ENCODE results near the gene PPP1R13B. TPM values are rescaled to one million over a fixed set of nuclear protein-coding genes. Genes with fewer than 3 reads are reported as not detected.

The PPP1R13B gene
- polyA plus RNA-seq, 4 donors: 26.0 to 41.4 (median 33.3) TPM

DNA sequence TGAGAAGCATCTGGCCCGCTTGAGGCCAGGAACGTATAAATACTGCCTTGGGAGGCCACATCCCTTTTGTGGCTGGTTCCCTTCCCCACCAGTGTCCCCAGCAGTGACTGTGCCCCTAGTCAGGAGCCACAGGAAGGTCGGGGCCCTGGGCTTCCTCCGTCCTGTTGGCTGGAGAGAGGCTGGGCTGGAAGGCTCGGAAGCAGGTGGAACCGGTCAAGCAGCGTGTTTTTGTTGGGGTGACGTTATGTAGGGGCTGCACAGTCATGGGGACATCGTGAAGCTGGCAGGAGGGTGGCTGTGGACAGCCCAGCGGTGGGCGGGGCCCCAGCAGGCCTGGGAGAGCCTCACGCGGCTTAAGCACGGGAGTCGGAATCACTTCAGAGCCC is 142.3 kb downstream of the PPP1R13B start:
- DNase-seq (ENCODE audit: low read depth in 4 of 4, low spot score in 2 of 4): no peak

DNA sequence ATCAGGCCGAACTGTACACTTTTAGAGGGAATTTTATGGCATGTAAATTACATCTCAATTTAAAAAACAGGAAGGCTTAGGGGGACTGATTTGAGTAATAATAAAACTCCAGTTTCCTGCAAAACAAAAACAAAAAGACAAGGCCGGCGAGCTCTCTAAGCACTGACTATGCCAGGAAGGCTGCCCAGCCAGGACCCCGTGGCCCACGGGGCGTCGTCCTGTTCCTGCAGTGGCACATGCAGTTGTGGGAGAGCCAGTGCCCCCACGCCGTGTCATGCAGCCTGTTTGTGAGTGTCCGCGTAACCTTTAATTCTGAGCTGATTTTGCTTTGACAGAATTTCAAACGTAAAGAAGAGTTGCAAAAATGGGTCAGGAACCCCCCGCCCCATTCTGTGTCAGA is 142.7 kb downstream of the PPP1R13B start:
- DNase-seq (ENCODE audit: low read depth in 4 of 4, low spot score in 2 of 4): no peak

DNA sequence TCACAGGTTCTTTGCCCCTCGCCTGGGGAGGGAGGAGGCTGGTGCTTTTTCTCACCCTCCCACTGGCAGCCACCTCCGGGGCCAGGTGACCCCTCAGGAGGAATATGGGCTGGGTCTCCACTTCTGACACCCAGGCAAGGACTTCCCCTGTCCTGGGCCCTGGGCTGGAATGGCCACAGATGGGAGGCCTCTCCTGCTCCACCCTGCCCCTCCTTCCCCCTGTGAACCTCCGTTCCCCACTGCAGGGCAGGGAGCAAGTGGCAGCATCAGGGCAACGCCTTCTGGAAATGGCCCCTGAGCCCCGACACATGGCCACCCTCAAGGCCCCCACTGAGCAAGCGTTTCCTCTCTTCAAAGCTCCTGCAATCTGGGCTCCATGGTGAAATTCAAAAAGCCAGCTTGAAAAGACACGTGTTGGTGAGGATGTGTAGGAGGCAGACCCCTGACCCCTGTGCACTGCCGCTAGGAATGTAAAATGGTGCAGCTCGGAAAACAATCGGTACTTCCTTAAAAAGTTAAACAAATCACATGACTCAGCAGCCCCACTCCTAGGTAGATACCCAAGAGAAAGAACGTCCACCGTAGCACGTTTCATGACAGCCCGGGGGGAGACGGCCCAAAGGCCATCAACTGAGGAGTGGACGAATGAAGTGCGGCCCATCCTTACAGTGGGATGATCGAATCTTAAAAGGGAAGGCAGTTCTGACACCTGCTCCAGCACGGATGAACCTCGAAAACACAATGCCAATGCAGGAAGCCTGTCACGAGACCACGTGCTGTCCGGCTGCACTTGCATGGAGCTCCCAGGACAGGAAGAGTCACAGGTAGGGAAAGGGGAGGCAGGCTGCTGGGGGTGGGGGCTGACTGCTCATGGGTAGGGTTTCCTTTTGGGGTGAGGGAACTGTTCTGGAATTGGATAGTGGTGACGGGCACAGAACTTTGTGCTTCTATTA is 143.7 kb downstream of the PPP1R13B start:
- DNase-seq (ENCODE audit: low read depth in 4 of 4, low spot score in 2 of 4): no peak

DNA sequence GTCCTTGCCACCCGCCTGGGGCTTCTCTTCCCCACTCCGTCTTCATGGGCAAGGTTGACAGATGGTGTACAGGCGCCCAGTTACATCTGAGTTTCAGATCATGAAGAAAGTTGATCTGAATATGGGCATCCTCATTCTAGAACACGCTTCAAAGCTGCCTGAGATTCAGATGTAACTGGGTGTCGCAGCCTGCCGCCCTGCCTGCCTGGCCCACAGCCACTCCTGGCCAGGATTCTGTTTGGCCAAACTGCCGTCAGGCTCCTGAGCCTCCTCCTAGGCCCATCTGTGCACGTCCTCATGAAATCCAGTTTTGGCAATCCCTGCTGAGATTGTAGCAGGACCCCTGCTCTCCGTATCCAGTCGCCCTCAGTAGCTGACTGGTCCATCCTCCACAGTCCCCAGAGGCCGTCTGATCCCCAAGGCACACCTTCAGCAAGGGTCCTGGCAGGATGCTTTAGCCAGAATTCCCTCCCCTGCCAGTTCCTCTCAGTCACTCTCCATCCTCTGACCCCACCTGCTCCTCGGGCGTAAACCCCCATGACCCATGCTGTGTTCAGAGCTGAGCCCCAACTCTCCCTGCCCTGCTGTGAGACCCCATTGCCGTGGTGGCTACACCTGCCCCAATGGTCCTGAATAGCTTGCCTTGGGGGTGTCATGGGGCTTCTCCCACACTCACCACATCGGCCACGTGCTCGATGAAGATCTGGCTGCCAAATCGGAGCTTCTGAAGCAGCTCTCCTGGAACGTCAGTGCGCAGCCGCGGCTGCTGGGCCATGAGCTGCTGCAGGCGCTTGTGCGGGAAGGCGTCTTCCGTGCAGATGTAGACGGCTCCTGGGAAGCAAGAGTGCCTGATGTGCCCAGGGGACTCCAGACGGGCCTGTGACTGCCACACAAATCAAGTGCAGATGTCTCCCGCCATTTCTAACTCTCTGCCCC is 144.6 kb downstream of the PPP1R13B start:
- no peak for DNase-seq (ENCODE audit: low read depth in 4 of 4, low spot score in 2 of 4)

DNA sequence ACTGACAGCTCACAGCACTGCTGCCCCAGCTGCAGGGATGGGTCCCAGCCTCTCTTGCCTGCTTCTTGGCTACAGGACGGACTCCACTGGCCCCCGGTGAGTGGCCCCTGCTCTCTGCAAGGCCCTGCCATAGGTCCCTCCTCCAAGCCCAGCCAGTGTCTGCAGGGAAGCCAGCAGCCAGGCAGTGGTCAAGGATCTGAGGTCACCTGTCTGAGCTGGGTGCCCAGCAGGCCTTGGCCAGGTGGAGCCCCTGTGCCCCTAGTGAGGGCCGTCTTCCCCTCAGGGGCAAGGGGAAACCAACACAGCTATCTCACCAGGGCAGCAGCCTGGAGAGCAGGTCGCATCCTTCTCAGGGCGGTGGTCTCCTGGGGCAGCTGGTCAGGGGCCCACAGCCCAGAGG is 145.3 kb downstream of the PPP1R13B start:
- no peak for DNase-seq (ENCODE audit: low read depth in 4 of 4, low spot score in 2 of 4)

DNA sequence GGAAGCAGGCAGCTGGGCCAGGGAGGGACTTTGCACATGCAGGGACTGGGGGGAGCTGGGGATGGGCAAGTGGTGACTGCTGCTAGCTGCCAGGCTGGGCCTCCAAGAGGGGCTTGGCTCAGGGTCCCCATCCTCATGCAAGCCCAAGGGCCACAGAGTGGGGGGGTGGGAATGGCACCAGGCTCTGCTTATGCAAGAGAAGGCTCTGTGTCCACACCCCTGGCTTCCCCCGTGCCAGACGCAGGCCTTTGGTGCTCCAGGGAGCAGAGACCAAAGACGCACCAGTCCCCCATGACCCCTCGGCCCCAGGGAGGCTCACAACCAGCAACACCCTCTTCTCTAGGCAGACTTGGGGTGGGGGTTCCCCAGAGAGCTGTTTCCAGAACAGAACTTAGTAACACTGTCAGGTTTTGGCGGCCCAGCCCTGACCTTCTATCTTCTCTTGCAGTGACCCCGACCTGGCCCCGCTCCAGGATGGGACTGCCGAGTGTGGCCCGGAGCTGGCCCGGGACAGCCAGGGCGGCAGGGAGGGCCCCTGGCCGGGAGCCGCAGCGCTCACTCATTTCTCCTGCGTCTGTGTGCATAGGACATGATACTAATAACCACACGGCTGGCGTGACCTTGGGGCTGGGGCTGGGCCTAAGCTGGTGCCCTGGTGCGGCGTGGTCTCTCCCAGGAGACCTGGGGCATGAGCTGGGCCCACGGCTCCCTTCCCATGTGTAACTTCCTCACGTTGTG is 146.5 kb downstream of the PPP1R13B start:
- no peak for DNase-seq (ENCODE audit: low read depth in 4 of 4, low spot score in 2 of 4)

DNA sequence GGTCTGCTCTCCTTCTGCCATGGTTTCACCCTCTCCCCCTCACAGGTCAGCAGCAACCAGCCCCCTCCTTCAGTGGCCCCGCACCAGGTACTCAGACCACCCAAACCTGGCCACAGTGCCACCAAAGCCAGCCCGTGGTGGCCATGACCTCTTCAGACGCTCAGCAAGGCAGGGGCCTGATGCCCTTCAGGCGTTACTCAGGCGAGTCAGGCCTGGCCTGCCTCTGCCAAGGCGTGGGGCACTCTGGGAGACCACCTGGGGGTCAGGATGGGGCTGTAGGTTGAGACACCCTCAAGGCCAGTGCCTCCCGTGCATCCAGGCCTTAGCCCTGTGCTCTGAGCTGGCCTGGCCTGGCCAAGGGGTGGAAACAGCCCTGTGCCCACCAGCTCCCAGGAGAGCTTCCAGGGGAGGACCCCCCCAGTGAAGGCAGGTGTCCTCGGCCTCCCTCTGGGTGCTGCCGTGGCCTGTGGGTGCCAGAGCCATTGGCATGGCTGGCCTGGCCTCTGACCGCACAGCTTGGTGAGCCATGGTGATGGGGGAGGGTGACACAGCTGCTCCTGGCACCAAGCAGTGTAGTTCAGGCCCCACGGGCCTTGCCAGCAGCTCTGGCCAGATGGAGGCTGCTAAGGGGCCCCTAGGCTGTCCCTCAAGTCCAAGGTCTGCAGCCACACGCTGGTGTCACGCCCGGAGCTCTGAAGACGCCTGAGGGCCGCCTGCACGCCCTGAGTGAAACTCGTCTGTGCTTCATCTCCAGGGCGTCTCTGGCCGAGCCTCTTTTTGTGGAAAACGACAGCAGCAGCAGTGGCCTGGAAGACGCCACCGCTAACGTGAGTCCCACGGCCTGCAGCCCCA is 147.2 kb downstream of the PPP1R13B start:
- no peak for DNase-seq (ENCODE audit: low read depth in 4 of 4, low spot score in 2 of 4)

DNA sequence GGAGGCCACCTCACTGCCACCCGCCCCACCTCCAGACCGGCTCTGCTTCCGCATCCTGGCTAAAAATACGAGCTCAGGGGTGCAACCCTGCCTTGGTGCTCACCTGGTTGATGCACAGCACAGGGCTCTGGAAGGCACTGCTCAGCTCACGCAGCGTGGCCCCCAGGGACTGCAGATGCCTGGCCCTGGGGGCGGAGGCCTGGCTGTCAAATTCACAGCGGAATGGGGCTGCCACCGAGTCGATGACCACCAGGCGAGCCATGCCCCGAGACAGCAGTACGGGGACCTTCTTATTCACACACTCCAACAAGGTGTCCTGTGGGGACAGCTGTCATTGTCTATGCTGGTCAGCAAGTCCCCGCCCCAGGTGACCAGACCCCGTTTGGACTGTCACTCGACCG is 148.1 kb downstream of the PPP1R13B start:
- no peak for DNase-seq (ENCODE audit: low read depth in 4 of 4, low spot score in 2 of 4)

DNA sequence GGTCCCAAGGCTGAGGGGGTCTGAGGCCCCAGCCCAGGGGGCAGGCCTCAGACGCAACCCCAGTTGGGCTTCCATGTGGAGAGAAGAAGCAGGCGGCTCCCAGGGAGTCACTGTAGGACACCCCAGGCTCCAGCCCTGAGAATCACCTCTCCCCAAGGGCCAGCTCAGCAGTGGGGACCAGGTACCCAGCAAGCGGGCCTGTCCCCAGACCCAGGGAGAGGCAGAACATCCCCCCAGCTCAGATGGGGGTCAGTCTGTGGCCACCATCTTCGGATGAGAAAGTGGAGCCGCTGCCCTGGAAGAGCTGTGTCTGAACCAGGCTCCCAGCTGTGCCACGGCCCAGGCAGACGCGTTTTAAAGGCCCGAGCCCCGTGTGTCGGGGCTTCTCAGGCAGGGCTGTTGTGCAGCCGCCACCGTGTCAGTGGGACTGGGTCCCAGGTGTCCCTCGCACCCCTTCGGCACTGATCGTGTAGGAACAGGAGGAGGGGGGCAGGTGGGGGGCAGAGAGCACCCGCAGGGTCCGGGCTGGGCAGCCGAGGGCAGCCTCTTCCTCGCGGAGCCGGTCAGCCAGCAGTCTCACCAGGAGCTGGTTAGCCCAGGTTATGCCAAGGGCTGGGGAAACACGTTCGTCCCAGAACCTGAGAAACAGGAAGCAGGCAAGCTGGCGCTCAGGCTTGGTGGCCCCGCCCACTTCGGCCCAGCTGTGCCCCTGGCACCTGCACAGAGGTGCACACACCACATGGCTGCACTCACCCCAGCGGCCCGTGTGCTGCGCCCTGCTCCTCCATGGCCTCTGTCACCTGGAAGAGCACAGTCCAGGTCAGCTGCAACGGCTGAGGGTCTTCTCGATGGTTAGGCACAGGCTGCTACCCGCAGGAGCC is 148.8 kb downstream of the PPP1R13B start:
- DNase-seq (ENCODE audit: low read depth in 4 of 4, low spot score in 2 of 4): no peak

DNA sequence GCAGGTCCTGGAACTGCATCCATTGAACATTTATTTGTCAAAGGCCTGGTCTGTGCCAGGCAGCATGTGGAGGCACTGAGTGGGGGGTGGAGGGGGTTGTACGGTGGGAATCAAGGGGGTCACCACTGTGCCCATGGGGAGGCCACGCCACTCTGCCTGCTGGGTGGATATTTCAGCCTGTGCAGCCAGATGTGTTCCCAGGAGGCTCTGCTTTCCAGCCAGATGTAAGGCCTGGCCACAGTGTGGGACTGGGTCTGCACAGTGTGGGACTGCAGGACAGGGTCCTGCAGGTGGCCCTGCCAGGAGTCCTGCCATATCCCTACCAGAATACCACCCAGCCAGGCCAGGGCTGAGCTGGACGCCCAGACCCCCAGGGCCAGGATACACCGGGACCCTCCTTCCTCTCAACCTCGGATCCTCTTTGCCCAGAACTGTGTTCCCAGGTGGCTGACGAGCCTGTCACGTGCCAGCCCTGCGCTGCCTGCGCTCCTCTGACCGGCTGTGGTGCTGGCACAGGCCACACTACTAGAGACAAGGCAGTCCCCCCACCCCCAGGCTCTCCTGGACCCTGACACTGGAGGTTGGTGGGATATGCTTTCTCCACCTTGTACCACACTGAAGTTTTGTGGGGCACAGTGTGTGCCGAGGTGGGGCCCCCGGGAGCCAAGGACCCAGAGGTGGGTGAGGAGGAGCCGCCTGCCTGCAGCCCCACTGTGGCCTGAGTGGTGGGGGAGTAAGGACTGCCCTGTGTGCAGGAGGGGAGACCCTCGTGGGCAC is 149.6 kb downstream of the PPP1R13B start:
- DNase-seq (ENCODE audit: low read depth in 4 of 4, low spot score in 2 of 4): no peak

DNA sequence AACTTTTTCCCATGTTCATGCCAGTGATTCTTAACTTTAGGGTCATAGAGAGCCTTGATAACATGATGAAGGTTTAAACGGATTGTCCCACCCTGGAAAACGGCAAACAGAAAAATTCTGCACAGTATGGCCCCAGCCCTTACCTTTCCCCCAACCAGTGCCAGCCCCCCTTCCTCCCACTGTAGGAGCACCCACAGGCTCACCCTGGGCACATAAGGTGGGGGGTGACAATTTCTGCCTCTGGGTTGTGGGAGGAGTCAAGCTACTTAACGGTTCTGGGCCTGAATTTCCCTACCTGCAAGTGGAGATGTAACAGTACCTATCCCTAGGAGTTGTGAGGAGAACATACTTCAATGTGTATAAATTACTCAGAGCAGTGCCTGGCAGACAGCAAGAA is 150.2 kb downstream of the PPP1R13B start:
- no peak for DNase-seq (ENCODE audit: low read depth in 4 of 4, low spot score in 2 of 4)

DNA sequence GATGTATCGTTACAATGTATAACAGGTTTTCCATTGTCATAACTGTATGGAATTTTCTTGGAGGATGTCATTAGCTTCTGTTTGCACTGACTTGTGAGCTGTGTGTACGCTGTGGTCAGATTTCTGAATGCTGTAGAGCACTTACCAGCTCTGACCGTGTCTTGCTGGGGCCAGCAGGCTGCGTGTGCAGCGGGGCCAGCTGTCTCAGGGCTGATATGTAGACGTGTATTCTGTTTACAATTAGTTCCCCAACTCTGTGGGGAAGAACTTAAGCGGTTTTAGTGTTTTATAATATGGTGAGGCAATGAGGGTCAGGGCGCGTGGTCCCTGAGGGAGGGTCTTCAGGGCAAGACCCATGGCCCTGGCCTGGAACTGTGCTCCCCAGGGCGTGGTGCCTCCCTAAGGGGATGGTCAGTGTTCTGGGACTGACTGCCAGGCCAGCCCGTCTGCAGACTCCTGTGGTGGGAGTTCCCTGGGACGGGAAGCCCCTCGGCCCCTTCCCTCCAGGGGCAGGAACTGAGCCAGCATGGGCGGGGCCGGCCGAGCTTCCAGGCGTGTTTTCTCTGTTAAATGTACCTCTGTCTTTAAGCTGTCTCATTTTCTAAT is 150.8 kb downstream of the PPP1R13B start:
- DNase-seq (ENCODE audit: low read depth in 4 of 4, low spot score in 2 of 4): no peak

DNA sequence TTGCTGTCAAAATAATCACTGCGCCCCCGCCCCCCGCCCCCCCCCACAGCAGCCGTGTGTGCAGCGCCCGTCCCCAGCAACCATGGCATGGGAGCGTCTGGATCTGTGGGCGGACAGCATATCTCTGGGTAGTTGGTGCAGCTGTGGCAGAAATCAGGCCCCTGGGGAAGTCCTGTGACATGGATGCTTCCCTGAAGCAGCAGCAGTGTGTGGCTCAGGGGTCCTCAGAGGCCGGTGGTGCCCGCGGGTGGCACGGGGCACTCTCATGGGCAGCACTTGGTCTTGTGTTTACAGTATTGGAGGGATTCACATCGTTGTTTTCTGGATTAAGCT is 151.3 kb downstream of the PPP1R13B start:
- DNase-seq (ENCODE audit: low read depth in 4 of 4, low spot score in 2 of 4): no peak

DNA sequence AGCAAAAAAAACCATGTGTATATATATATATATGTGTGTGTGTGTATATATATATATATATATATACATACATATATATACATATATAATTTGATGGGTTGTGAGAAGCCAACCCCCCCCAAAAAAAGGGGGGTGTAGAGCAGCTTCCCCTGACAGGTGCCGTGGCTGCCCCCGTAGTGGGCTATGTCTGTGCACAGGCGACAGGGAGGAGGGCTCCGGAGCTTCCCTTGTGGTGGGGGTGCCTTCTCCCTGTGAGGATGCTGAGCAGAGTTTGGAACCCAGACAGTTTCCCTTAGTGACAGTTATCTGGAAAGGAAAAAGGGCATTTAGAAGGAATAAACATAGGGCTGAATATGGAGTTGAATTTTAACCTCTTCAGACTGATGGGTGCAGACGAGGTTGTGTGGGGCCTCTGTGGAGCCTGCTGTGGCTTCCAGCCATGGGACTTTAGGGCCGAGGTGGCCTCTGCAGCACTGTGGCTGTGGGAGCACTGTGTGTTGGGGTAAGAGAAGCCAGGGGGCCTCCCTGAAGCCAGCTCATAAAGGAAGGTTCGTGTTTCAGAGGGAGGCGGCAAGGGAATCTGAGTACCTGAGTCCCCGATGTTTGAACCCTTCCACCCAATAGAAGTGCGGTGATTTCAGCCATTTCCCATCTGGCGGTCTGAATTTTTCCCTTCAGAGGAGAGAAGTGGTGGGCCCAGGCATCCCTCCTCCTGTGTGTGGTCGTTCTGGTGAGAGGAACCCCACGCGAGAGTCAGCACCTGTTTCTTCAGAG is 151.9 kb downstream of the PPP1R13B start:
- no peak for DNase-seq (ENCODE audit: low read depth in 4 of 4, low spot score in 2 of 4)

DNA sequence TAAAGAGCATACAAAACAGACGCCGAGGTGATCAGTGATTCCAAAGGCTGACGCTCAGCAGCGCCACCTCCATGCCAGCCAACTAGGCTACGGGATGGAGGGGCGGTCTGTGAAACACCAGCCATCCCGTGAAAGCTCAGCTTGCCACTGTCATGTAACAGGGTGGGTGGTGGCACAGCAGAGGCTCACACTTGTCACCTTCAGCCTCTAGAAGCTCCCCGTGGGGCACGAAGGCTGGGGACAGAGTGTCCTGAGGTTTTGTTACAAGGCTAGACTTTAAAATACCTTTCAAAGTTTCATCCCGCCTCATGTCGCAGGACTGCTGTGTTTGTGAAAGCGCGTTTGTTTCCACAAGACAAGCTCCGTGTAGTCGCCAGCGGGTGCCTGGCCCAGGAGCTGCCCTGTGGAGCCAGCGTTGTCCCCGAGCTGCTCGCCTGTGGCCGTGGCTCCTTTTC is 152.8 kb downstream of the PPP1R13B start:
- no peak for DNase-seq (ENCODE audit: low read depth in 4 of 4, low spot score in 2 of 4)

DNA sequence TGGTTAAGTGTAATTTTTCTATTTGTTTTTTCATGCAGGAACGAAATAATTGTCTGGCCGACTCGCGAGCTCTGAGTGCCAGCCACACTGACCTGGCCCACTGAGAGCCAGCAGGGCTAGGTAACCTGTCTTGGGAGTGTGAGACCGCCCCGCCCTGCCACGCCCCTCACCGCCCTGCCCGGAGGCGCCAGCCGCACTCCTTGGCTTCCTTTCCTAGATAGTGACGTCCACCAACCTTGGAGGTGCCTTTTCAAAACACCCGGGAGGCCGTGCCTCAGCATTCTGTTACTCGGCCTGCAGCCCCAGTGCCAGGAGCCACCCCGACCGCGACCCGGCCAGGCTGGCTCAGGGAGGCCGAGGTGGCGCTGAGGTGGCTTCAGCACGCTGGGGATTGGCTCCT is 153.9 kb downstream of the PPP1R13B start:
- DNase-seq (ENCODE audit: low read depth in 4 of 4, low spot score in 2 of 4): no peak

DNA sequence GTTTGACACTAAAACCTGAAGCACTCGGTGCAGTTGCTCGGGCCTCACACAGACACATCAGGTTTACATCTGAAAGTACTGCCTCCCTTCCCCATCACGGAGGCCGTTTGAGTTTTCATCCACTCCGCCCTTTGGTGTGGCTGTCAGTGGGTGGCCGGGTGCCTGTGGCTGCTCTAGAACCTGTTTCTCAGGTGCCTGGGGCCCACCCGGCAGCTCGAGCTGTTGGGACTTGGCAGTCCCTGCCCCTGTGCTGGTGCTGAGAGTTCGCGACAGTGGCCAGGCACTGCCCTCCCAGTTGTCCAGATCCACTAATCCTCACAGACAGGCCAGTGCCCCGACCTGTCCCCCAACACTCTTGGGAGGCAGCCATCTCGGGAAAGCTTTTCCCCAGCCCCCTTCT is 154.5 kb downstream of the PPP1R13B start:
- no peak for DNase-seq (ENCODE audit: low read depth in 4 of 4, low spot score in 2 of 4)

Data from left renal cortex interstitium (tissue), 4 donors.